HepG2 (cell line): ENCODE results near the gene PXK. TPM values are rescaled to one million over a fixed set of nuclear protein-coding genes. Genes with fewer than 3 reads are reported as not detected.

Experiments used
- ARID4A ChIP-seq: sonication (generic); formaldehyde crosslinking; IDR thresholded peaks from 2 replicates; pipeline ENCODE4 v1.5.0; 2020; ENCODE audit warnings: mild to moderate bottlenecking, missing genetic modification reagents, borderline replicate concordance
- KDM5A ChIP-seq: fragments of 200-600 bp; sonication (generic); IDR thresholded peaks from 2 replicates; pipeline ENCODE4 v1.7.0; 2018; ENCODE audit warnings: antibody characterized with exemption, mild to moderate bottlenecking, low read length, borderline replicate concordance
- REXO4 ChIP-seq: sonication (generic); formaldehyde crosslinking; IDR thresholded peaks from 2 replicates; pipeline ENCODE4 v1.8.0; 2022; ENCODE audit warnings: missing genetic modification reagents, mild to moderate bottlenecking, borderline replicate concordance
- TARDBP ChIP-seq: sonication (generic); formaldehyde crosslinking; IDR thresholded peaks from 2 replicates; pipeline ENCODE4 v1.8.0; 2022; ENCODE audit warnings: mild to moderate bottlenecking, missing genetic modification reagents
- U2AF1 ChIP-seq: fragments of 200-400 bp; formaldehyde crosslinking; optimal IDR thresholded peaks from 2 replicates; pipeline ENCODE3; 2017; ENCODE audit warnings: mild to moderate bottlenecking, low read depth, low read length
- ZBTB43 ChIP-seq: sonication (generic); formaldehyde crosslinking; conservative IDR thresholded peaks from 2 replicates; pipeline ENCODE4 v1.4.0; 2020; ENCODE audit warnings: missing genetic modification reagents
- ZBTB8A ChIP-seq: sonication (generic); formaldehyde crosslinking; IDR thresholded peaks from 2 replicates; pipeline ENCODE4 v1.4.0; 2020; ENCODE audit warnings: mild to moderate bottlenecking, low read depth, missing genetic modification reagents, borderline replicate concordance
- ZKSCAN5 ChIP-seq: sonication (generic); formaldehyde crosslinking; IDR thresholded peaks from 2 replicates; pipeline ENCODE4 v1.5.1; 2020; ENCODE audit warnings: mild to moderate bottlenecking, missing genetic modification reagents
- ZNF343 ChIP-seq: sonication (generic); formaldehyde crosslinking; IDR thresholded peaks from 2 replicates; pipeline ENCODE4 v1.4.0; 2020; ENCODE audit warnings: mild to moderate bottlenecking, missing genetic modification reagents
- ZNF354B ChIP-seq: sonication (generic); formaldehyde crosslinking; IDR thresholded peaks from 2 replicates; pipeline ENCODE4 v1.8.0; 2022; ENCODE audit warnings: mild to moderate bottlenecking, missing genetic modification reagents
- ZNF543 ChIP-seq: sonication (generic); formaldehyde crosslinking; IDR thresholded peaks from 2 replicates; pipeline ENCODE4 v1.4.0; 2020; ENCODE audit warnings: mild to moderate bottlenecking, missing genetic modification reagents
- ZSCAN5A ChIP-seq: sonication (generic); formaldehyde crosslinking; IDR thresholded peaks from 2 replicates; pipeline ENCODE4 v1.8.0; 2022; ENCODE audit warnings: mild to moderate bottlenecking, missing genetic modification reagents, borderline replicate concordance
- polyA plus RNA-seq, 8 experiments: library from polyadenylated mRNA; depleted of rRNA in 3 of 8; stranded (reverse) in 7 of 8; unstranded in 1 of 8; fragments of >200 nt; fragmentation: Illumina TruSeq in 4 of 8; extraction: Trizol in 4 of 8; gene quantifications; 2 replicates each; pipeline versions ENCODE4 v1.2.1 to v1.2.3, GENCODE V29; 2011 to 2016; ENCODE audit warnings: low read depth in 4 of 8, missing spikeins in 1 of 8, mixed read lengths in 1 of 8; ENCODE audit not compliant: insufficient read depth in 1 of 8
- total RNA-seq, 5 experiments: library from RNA; depleted of rRNA; stranded (reverse); fragments of >200 nt; fragmentation: Illumina TruSeq; extraction: Trizol; gene quantifications; 2 replicates each; pipeline ENCODE4 v1.2.3, GENCODE V29; 2016; ENCODE audit warnings: low read depth in 1 of 5
- TF ChIP-seq, protein P1 (sequence below): sonication (generic); formaldehyde crosslinking; IDR thresholded peaks from 2 replicates; pipeline ENCODE4 v1.4.0; 2020; ENCODE audit warnings: missing genetic modification reagents, borderline replicate concordance
- TF ChIP-seq, protein P2 (sequence below): IDR thresholded peaks from 2 replicates; pipeline ENCODE4 v1.6.1; 2016; ENCODE audit warnings: missing biosample characterization, missing genetic modification reagents, low read depth

The PXK gene
- total and polyA plus RNA-seq, 2 of the 13 experiments (the other 11 are each of a cell fraction or from before 2014, with no cell fraction given) = 6.4 to 18.6 TPM

- TF ChIP-seq ZBTB43 (CRISPR knock-in tag) (peak; percentile 82), ZKSCAN5 (CRISPR knock-in tag) (0 out of 2 replicates have a peak, but pooled peaks have one; percentile 50), ARID4A (peak; percentile 94), U2AF1 (no peak), ZBTB8A (no peak), ZSCAN5A (CRISPR knock-in tag) (no peak; the same call in 1 of the 2 replicates), KDM5A (peak; percentile 80), ZNF354B (CRISPR knock-in tag) (0 out of 2 replicates have a peak, but pooled peaks have one; percentile 26), REXO4 (CRISPR knock-in tag) (peak; percentile 93; the same call in 1 of the 2 replicates), ZNF543 (peak; percentile 99), ZNF343 (CRISPR knock-in tag) (no peak), TARDBP (CRISPR knock-in tag) (peak; percentile 95)
- TF ChIP-seq, protein P1, sequence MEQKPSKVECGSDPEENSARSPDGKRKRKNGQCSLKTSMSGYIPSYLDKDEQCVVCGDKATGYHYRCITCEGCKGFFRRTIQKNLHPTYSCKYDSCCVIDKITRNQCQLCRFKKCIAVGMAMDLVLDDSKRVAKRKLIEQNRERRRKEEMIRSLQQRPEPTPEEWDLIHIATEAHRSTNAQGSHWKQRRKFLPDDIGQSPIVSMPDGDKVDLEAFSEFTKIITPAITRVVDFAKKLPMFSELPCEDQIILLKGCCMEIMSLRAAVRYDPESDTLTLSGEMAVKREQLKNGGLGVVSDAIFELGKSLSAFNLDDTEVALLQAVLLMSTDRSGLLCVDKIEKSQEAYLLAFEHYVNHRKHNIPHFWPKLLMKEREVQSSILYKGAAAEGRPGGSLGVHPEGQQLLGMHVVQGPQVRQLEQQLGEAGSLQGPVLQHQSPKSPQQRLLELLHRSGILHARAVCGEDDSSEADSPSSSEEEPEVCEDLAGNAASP (CRISPR knock-in tag) = peak; percentile 74; the same call in 1 of the 2 replicates
- TF ChIP-seq, protein P2, sequence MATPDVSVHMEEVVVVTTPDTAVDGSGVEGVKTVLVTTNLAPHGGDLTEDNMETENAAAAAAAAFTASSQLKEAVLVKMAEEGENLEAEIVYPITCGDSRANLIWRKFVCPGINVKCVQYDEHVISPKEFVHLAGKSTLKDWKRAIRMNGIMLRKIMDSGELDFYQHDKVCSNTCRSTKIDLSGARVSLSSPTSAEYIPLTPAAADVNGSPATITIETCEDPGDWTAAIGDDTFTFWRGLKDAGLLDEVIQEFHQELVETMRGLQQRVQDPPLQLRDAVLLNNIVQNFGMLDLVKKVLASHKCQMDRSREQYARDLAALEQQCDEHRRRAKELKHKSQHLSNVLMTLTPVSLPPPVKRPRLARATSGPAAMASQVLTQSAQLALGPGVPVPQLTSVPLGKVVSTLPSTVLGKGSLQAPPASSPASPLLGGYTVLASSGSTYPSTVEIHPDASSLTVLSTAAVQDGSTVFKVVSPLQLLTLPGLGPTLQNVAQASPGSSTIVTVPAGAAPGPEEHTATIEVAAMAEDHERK (CRISPR knock-in tag) = peak; percentile 63
Observed at GRCh38 chr3:58433400-58434167, 100.9 kb downstream of the PXK start, which contains the start of gene PDHB (continued).
